HG03354 (cell line): ENCODE measurements around the gene SLC5A4.

Source experiments
- ATAC-seq: cut with Tn5 transposase; IDR thresholded peaks from one replicate; pipeline ENCODE4 v1.9.1; 2021; ENCODE audit warnings: mild to moderate bottlenecking; ENCODE audit not compliant: unreplicated experiment, poor library complexity, severe bottlenecking

Gene SLC5A4

DNA sequence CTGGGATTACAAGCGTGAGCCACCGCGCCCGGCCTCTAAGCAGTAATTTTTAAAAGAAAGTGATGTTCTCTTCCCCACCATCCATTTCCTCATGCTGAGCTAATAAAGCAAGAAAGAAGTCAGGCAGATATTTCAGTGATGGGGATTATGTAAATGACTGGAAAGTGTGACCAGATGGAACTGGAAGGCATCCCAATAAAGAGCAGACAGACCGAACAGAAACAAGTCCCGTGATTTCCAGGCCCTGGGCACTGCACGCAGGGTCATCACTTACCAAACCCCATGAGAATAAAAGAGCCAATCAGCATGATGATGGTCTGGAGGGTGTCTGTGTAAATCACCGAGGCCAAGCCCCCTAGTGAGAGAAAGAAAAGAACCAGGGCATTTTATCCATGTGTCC lies 18.2 kb downstream of the SLC5A4 start:
- no peak for ATAC-seq

- no peak for ATAC-seq
These were observed 22.1 kb downstream of the SLC5A4 start for GRCh38 chr22:32233091-32233490.

- ATAC-seq, result no peak
These were observed 22.8 kb downstream of the SLC5A4 start for GRCh38 chr22:32232191-32232830.

GRCh38 chr22:32226326-32227104 lies 28.6 kb downstream of the SLC5A4 start:
- ATAC-seq, result no peak

DNA sequence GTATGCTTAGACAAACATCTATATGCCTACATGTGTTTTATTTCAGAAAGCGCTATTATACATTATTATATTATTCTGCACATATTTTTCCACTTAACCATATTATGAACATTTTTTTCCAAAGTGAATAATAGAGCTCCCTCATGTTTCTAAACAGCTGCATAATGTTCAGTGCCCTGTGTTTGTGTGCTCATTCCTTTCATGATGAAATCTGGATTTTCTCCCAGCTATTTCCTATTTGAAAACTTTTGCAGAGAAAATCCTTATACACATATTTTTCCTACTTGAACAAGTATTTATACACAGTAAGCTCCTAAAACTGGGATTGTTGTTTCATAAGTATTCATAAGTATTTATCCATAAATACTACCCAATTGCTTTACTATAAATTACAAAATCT lies 32.2 kb downstream of the SLC5A4 start:
- ATAC-seq, result no peak

- no peak for ATAC-seq
These were observed 36.1 kb downstream of the SLC5A4 start for GRCh38 chr22:32219026-32219425.

GRCh38 chr22:32218470-32218869 lies 36.7 kb downstream of the SLC5A4 start:
- ATAC-seq, result no peak

DNA sequence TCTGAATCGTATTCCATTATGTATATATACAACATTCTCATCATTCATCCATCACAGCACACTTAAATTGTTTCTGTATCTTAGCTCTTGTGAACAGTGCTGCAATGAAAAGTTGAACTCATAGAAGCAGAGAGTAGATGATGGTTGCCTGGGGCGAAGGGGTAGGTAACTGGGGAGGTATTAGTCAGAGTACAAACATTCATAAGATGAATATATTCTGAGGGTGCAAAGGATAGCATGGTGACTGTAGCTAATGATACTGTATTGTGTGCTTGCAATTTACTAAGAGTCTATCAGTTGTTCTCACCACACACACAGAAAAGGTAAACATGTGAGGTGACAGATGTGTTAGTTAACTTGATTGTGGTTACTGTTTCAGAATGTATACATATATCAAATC lies 37.7 kb downstream of the SLC5A4 start:
- no peak for ATAC-seq

- ATAC-seq, result no peak
These were observed 38.2 kb downstream of the SLC5A4 start for GRCh38 chr22:32216911-32217310.

DNA sequence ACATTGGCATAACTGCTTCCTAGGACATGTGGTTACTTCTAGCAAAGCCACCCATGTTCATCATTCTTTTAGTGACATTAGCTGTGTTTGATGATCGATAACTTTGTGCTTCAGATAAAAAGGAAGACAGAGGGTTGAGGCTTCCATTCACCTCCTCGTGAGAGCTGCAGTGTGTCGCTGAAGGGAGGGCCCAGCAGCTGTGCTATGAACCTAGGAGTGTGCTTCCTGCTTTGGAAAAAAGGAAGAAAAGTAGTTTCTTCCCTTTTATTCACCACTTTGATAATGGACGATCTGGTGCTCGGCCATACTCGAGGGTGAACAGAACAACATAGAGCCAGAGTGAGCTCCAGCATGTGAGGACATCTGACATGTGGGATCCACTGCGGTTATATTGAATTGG lies 44.1 kb downstream of the SLC5A4 start:
- no peak for ATAC-seq

DNA sequence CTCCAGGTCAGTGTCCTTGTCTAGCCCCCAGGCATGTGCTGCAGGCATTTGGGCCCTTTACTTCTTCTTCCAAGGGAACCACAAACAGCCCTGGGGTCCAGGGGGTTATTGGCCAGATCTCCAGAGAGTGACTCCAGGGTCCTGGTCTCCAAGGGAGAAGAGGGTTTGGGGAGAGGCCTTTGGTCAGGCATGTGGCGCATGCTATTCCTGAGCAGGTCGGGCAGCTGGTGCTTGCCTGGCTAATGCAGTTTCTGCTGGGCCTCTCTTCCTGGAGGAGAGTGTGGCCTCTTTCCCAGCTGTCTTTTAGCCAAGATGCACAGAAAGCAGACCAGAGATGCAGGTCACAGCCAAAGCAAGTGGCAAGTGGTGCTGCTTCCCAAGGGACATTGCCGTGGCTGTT lies 46.5 kb downstream of the SLC5A4 start:
- no peak for ATAC-seq

GRCh38 chr22:32207971-32208480 lies 47.1 kb downstream of the SLC5A4 start:
- ATAC-seq, result no peak

DNA sequence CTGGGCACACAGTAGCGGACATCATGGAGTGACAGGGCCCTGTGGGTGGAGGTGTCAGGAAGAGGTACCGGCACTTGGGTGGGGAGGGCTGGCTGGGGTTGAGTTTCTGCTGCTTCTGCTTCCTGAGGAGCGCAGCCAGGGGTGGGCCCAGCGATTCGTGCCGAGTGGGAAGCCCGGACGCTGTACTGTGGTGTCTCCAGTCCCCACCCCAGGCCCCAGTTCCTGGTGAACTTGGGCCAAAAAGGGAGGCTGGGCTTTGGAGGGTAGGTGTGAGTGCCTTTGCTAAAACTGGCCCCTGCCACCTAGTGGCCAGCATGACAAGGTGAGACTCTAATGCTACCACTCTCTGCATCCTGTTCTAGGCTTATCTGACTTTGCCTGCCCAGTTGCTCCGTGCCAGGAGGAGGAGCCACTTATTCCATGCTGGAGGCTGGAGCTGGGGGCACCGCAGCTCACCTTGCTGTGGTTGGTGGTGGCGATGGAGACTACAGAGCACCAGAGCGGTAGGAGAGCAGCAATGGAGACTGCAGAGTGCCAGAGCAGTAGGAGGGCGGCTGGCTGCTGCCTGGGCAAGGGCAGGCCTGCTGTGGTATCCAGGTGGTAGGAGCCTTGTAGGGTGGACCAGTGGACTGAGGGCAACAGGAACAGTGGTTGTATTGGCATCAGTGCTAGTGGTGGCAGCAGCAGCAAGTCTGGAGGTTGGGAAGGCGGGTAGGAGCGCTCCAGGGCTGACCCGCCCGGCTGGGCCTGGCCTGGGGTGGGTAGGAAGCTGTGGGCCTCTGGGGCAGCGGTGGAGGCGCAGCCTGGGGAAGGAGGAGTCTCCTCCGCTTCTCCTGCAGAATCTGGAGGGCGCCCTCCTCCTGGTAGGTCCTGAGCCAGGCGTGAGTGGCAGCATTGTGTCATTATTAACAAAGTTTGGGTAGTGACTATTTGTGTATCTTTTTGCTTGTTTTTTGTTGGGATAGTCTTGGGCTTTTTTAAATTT lies 48.1 kb downstream of the SLC5A4 start:
- ATAC-seq, result no peak

GRCh38 chr22:32205974-32206773 lies 49.0 kb downstream of the SLC5A4 start:
- no peak for ATAC-seq

DNA sequence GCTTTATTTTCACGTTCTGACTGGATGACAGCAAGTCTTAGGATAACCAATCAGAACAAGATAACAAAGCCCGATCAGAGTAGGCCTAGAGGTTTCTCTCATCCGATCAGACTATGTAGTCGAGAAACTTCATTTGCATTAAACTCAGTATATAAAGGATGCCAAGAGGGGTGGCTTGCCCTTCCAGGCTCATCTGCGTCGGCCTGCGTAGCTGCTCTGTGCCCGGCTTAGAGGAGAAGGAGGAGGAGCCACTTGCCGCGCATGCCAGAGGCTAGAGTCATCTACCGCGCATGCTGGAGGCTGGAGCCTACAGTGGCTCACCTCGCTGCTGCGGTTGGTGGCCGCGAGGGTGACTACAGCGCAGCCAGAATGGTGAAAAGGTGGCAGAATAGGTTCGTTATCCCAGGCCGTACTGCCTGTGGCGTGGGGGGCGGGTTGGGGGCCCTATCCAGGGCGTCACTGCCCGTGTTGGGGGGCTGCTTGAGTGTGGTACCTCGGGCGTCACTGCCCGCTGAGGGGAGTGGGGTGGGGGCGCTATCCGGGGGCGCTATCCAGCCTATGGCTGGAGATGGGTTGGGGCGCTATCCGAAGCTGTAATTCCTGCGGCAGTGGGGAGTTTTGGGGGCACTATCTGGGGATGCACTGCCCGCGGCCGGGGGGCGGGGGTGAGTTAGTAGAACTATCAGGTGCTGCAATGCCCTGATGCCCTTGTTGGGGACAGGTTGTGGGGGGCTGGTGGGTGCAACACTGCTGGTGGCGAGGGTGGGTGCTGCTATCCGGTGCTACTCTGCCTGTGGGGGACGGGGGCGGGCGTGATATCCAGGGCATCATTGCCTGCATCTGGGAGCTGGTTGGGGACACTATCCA lies 50.1 kb downstream of the SLC5A4 start, which contains the start of gene RFPL2:
RFPL2 (minus strand) TSS at position 218 of the 867 bp plus-strand sequence. CDS start 2,622 bp downstream, outside the sequence.
- no peak for ATAC-seq

DNA sequence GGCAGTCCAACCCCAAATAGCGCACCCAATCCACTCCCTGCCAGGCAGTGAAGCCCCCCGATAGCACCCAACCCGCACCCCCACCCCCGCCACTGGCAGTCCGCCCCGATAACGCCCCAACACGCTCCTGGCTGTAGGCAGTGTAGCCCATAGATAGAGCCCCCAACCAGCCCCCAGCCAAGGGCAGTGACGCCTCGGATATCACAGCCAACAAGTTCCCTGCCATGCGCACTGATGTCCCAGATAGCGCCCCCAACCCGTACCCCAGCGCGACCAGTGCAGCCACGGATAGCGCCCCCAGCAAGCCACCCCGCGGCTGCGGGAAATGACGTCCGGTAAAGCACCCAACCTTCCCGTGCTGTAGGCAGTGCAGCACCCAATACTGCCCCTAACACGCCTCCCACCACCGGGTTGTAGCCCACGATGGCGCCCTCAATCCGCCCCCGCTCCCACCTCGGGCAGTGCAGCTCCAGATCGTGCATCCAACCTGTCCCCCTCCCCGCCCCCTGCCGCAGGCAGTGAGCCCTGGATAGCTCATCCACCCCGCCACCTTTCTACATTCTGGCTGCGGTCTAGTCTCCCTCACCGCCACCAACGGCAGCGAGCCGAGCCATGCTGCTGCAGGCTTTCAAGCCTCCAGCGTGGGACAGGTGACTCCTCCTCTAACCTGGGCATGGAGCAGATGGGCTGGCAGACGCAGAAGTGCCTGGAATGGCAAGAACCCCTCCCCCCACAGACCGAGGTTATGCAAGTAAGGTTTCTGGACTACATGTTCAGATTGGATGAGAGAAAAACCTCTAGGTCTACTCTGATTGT lies 50.9 kb downstream of the SLC5A4 start:
- ATAC-seq, result no peak

- ATAC-seq, result no peak
These were observed 51.7 kb downstream of the SLC5A4 start for GRCh38 chr22:32203181-32204039.
